Type B pancreatic cell (in vitro differentiated cells): ENCODE measurements around the gene TIGD2. TPM values are rescaled to one million over a fixed set of nuclear protein-coding genes. Genes with fewer than 3 reads are reported as not detected.

Experiments
- DNase-seq: peaks from one replicate; pipeline ENCODE4 v3.0.0; 2021; ENCODE audit warnings: mixed read lengths; ENCODE audit not compliant: unreplicated experiment; ENCODE audit errors: extremely low spot score
- H3K27ac Mint-ChIP-seq: 2 replicates; pipeline ENCODE4 v1.8.0; 2021; ENCODE audit warnings: mild to moderate bottlenecking, mixed read lengths
- H3K27me3 Mint-ChIP-seq: 2 replicates; pipeline ENCODE4 v1.8.0; 2021; ENCODE audit warnings: mixed read lengths
- H3K36me3 Mint-ChIP-seq: 2 replicates; pipeline ENCODE4 v1.8.0; 2021; ENCODE audit warnings: mixed read lengths
- H3K4me1 Mint-ChIP-seq: one replicate; pipeline ENCODE4 v1.8.0; 2021; ENCODE audit warnings: mixed read lengths; ENCODE audit not compliant: unreplicated experiment
- H3K4me3 Mint-ChIP-seq: 2 replicates; pipeline ENCODE4 v1.8.0; 2021; ENCODE audit warnings: mild to moderate bottlenecking, mixed read lengths
- H3K9me3 Mint-ChIP-seq: 2 replicates; pipeline ENCODE4 v1.8.0; 2021; ENCODE audit warnings: mixed read lengths
- CTCF ChIP-seq: fragments of 200-600 bp; sonication (generic); conservative IDR thresholded peaks from 2 replicates; pipeline ENCODE4 v1.5.0; 2021; ENCODE audit warnings: antibody characterized with exemption, mild to moderate bottlenecking
- total RNA-seq: library from RNA; stranded (reverse); gene quantifications from 2 replicates; pipeline ENCODE4 v1.2.1, GENCODE V29; 2021; ENCODE audit warnings: low replicate concordance

The TIGD2 gene
- total RNA-seq, 1 donor from 2014 or later = 13.2 TPM

DNA sequence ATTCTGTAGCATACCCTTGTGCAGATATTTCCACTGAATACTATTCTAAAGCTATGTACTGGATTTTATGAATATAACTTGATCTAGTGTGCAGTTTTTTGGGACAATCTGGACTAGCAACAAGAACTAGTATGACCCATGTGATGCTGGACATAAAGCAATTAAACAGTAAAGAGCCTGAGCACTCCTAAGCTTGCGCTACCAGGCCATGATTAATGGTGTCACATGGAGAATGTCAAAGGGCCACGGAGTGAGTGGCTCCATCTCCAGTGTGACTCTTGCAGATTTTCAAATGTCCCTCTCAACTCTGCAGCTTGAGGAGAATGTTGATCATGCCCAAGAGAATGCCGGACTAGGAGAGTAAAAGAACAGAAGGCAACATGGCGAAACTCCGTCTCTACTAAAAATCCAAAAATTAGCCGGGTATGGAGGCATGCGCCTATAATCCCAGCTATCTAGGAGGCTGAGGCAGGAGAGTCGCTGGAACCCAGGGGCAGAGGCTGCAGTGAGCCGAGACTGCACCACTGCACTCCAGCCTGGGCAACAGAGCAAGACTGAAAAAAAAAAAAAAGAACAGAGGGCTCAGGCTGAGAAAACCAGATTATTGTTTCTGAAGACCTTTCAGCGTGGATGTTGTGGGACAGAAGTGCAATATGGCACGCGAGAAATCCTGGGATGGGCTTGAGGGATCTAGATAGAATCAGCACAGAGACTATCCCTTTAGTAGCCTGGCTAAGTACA is 45.0 kb downstream of the TIGD2 start:
- Mint-ChIP-seq H3K36me3 (no peaks in the 10 kb centered on the region), H3K4me3 (no peak overlapping the region), H3K4me1 (peaks cover 5% of the 10 kb centered on the region), H3K27me3 (no peaks in the 10 kb centered on the region), H3K9me3 (no peaks in the 10 kb centered on the region), H3K27ac (no peak overlapping the region)
- no peak for DNase-seq
- TF ChIP-seq CTCF = no peak

- no peak for DNase-seq
- Mint-ChIP-seq H3K4me3 (no peak overlapping the region), H3K27ac (no peak overlapping the region), H3K4me1 (peaks cover 5% of the 10 kb centered on the region), H3K9me3 (no peaks in the 10 kb centered on the region), H3K36me3 (no peaks in the 10 kb centered on the region), H3K27me3 (no peaks in the 10 kb centered on the region)
- TF ChIP-seq CTCF = no peak
These were observed 46.2 kb downstream of the TIGD2 start for GRCh38 chr4:89157488-89158024.

DNA sequence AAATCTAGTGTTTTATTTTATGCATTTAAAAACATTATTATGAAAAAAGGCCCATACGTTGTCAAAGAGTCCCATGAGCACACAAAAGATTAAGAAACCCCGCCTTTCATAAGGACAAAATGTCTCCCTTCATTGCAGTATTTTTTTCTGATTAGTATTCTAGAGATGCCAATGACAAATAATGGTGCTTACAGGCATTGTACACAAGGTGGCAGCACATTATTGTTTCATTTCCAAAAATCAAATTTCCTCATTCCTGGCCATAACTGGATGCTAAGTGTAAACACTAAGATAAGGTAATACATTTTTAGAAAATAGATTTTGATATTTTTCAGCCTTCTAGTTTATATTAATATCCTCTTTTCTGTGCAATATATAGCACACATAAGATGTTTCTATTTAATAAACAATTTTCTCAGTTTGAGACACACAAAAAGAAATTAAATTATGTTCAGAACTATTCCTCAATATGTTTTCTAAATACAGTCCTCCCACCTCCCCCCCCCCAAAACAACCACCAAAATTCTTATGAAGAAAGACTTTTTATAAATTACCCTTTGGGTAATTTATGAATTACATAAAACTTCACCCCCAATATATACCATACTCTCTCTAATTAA is 47.7 kb downstream of the TIGD2 start:
- Mint-ChIP-seq H3K4me1 (no peaks in the 10 kb centered on the region), H3K27me3 (no peaks in the 10 kb centered on the region), H3K36me3 (no peaks in the 10 kb centered on the region), H3K9me3 (no peaks in the 10 kb centered on the region), H3K4me3 (no peak overlapping the region), H3K27ac (no peak overlapping the region)
- peak; percentile 90 for TF ChIP-seq CTCF
- DNase-seq = no peak

GRCh38 chr4:89160806-89161205 is 49.5 kb downstream of the TIGD2 start:
- H3K27ac Mint-ChIP-seq = no peak overlapping the region
- H3K36me3 Mint-ChIP-seq = no peaks in the 10 kb centered on the region
- DNase-seq = no peak
- H3K4me3 Mint-ChIP-seq = no peak overlapping the region
- no peaks in the 10 kb centered on the region for H3K27me3 Mint-ChIP-seq
- H3K9me3 Mint-ChIP-seq = no peaks in the 10 kb centered on the region
- no peaks in the 10 kb centered on the region for H3K4me1 Mint-ChIP-seq
- no peak for TF ChIP-seq CTCF

DNA sequence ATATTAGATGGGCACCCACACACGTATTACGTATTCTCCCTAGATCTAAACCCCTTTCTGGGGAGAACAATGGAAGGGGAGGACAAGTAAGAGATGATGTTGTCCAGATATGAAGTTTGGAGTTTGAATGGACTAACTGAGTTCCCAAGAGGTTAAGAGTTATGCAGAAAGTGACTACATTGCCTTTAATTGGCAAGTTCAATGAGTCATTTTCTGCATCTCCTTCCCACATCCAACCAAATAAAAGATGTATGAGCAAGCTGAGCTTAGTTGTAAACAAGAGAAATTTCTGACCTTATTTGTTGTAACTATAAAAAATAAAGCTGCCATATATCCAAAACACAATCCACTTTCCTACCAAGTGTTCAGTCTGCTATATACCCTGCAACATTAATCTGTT is 50.5 kb downstream of the TIGD2 start:
- Mint-ChIP-seq H3K4me3 (no peak overlapping the region), H3K36me3 (no peaks in the 10 kb centered on the region), H3K27ac (no peak overlapping the region), H3K9me3 (no peaks in the 10 kb centered on the region), H3K27me3 (no peaks in the 10 kb centered on the region), H3K4me1 (no peaks in the 10 kb centered on the region)
- DNase-seq = no peak
- no peak for TF ChIP-seq CTCF
